Amniotic stem cell (primary cell): ENCODE measurements around the gene VAT1L.
"Not testable (repeated sequence)": the region's sequence is repeated elsewhere in the genome, so short reads cannot be mapped to it uniquely, and the experiment has no call there.

Experiments
- DNase-seq: peaks from one replicate; lab custom pipeline; 2025; lab: John Stamatoyannopoulos, UW

Gene VAT1L

DNA sequence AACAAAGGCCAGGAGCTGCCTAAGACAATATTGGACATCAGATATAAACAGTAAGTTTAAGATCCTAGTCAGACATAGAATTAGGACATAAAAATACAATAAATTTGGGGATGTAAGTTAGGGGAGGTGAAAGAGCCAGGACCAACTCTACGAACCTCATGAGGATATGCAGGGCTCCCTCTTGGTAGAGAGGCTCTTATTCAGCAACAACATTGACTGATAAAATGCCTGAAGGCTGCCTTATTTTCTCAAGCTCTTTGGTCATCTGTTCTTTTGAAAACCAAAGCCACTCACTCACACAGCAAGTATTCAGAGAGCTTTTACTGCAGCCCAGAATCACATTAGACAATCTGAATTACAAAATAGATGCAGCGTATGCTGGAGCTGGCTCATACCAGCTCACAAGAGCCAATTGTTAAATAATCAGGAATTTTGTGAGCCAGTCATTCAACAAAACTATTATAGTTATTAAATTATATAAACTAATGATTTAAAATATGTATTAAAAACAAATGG lies 125.4 kb downstream of the VAT1L start:
- no peak for DNase-seq

DNA sequence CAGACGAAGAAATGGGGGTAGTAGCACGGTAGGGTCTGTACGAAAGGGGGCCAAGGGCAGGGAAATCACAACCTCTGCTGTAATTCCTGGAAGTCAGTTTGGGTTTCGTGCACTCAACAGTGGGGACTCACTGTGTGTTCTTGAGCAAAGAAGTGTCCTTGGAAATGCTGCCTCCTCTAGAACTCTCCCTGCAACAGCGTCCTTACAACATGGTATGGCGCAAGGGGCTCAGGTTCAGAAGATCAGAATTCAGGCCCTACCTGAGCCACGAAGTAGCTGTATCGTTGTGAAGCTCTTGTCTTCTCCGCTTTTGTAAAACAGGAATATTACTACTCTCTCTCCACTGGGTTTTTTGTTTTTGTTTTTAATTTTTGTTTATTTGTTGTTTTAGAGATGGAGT lies 127.7 kb downstream of the VAT1L start:
- no peak for DNase-seq

- DNase-seq, result no peak
Measured at GRCh38 chr16:77917971-77918370, 129.6 kb downstream of the VAT1L start.

GRCh38 chr16:77918809-77919707 lies 130.7 kb downstream of the VAT1L start:
- DNase-seq, result no peak

- no peak for DNase-seq
Measured at GRCh38 chr16:77919761-77920415, 131.5 kb downstream of the VAT1L start.

GRCh38 chr16:77920984-77921383 lies 132.6 kb downstream of the VAT1L start:
- no peak for DNase-seq

DNA sequence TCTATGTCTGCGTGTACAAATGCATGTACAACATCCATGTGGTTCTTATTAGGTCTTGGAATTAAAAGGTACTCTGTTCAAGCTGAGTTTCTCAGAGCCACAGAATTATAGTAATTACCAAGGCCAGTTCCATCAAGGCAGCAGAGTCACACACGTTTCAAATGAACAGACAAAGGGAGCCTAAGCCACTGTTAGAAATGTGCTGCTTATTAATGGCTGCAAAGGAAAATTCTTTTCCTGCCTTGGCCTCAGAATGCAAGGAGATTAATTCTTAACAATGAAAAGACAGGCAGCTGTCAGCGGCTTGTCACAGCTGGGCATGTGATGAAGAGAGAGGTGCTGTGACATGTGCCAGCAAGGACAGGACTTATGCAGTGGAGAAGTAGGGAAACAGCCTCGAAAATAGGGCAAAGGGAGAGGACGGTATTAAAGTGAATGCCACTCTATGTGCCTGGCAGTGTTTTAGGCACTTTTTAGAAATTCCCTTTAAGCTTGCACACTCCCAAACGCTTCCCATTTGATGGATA lies 133.9 kb downstream of the VAT1L start:
- DNase-seq, result no peak

GRCh38 chr16:77925531-77925930 lies 137.2 kb downstream of the VAT1L start:
- no peak for DNase-seq

- no peak for DNase-seq
Measured at GRCh38 chr16:77928096-77928495, 139.7 kb downstream of the VAT1L start.

DNA sequence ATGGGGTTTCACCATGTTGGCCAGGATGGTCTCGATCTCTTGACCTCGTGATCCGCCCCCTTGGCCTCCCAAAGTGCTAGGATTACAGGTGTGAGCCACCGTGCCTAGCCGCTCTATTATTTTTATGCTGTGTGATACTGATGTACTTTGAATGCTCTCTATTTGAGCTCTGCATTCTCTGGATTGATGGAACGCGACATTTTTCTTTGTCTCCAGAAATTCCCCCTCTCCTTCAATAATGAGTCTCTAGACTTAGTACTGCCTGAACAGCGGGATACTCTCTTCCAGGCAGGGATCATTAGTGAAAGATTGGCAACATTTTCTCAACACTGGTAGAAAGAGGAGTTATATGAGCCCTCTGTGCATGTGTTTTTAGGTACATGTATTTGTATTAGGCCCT lies 140.6 kb downstream of the VAT1L start:
- no peak for DNase-seq

DNA sequence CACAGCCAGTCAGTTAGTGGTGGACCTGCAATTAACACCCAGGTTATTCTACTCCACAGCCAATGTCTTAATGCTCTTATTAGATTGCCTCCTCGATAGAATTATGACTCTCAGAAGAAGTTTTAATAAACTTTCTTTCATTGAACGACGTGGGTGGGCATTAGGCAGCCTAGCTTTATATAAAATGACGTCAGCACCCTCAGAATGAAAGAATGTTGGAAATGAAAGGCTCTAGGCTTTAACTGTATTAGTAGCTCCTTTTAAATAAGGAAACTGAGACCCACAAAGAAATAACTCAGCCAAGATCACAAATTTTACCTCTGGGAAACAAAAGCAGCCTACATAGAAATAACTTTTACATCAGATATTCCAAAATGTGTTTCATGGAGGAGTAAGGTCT lies 142.7 kb downstream of the VAT1L start:
- DNase-seq, result no peak

DNA sequence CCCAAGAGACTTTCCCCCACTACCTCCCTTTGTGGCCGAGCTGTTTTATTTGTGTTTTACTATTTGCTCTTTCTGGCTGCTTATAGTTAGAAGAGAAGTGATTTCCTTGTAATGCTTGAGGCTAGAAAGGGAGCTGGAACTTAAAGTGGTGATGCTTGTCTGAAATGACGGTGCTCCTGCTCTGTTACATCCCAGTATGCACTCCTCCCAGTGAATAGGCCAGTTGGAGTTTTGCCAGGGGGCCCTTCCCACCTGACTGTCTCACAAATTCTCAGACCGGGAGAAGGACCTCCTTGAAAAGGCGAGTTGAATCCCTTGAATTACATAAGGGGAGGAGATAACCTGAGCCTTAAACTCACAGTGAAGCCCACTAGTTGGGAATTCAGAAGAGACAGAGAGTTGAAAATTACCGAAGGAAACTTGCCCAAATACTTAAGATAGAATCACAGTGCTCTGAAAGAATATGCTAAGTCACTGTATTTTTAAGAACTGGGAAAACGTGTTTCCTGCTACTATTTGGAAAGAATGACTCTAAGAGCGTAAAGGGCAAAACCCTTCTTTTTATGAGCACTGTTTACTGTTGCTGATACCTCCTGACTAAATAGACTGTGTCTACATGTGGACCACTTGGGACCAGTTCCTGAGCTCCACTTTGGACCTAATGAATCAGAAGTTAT lies 149.2 kb downstream of the VAT1L start:
- no peak for DNase-seq

DNA sequence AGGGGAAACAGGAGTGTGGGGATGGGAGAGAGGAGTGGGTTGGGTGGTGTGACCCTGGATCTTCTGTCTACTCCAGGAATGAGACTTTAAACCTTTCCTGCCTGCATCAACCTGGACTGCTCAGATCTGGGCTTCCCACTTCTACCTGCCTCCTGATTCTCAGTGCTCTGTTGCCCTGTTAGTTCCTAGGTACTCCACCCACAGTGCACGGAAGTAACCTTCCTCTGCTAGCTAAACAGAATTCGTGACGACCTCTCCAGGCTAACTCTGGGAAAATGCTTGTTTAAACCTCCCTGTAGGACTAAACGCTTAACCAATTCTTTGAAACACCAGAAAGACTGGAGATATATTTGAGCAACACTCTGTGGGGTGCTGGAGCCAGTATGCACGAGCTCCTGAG lies 150.5 kb downstream of the VAT1L start:
- no peak for DNase-seq

DNA sequence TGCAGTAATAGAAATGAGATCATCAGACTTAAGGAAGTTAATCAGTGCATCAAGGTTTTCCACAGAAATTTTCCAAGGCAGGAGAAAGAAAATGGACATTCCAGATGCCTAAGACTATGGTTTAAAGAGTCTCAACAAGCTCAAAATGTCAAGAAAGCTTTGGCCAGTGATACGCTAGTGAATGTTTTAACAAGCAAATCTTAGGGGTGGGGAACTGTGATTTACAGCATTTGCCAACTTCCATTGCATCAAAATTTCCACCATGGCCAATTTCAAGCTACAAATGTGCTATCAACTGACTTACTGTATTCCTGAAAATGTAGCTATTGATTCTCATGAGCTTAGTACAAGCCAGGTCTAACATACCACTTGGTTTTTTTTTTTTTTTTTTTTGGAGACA lies 151.6 kb downstream of the VAT1L start:
- DNase-seq, result no peak

DNA sequence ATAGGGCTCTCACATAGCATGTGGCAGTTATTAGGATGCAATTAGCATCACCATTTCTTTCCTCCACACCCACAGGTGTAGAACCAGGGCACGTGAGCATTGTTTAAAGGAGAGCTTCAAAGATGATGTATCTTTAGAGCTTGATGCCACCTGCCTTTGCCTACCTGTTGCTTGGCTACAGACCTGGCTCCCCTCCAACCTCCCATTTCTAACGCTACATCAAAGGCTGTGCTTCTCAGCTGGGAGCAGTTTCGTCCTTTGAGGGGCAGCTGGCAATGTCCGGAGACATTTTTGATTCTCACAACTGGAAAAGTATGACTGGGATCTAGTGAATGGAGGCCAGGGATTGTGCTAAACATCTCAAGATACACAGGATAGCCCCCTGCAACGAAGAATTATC lies 155.4 kb downstream of the VAT1L start:
- DNase-seq, result no peak

GRCh38 chr16:77944631-77945030 lies 156.3 kb downstream of the VAT1L start:
- no peak for DNase-seq

DNA sequence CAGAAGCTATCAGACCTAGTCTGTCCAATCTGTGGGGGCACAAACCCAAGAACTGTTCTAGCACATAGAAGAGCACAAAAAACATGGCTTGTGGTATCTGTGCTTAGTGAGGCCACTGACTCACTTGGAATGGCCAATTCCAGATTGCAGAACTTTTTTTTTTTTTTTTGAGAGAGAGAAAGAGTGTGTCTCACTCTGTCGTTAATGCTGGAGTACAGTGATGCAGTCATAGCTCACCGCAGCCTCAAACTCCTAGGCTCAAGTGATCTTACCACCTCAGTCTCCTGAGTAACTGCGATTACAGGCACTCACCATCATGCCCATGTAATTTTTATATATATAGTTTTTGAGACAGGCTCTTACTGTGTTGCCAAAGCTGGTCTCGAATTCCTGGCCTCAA lies 156.8 kb downstream of the VAT1L start:
- DNase-seq, result no peak

DNA sequence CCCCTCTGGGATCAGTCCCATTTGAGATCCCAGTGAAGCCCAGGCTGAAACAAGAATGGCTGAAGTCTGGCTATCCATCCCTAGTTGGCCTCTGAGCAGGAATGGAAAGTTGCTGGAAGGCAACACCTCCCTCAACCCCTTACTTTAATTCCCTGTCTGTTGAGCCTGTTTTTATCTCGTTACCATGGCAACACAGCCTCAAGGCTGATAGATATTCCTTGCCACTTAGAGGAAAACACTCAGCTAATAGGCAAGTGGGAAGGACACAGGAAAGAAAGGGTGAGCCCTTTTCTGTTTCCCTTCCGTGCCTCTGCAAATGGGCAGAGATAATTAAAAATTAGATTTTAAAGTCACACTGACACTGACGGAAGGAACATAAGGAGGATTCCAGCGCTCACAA lies 158.5 kb downstream of the VAT1L start:
- no peak for DNase-seq

DNA sequence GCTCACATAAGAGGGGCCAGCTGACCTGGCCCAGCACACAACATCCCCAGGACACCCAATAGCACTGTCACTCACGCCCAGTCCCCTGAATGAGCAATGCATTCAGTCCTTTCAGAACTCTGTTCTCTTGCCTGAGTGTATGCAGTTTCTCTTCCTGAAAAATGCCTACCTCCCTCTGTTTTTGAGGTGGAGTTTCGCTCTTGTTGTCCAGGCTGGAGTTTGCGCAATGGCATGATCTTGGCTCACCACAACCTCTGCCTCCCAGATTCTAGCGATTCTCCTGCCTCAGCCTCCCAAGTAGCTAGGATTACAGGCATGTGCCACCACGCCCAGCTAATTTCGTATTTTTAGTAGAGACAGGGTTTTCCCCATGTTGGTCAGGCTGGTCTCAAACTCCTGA lies 159.2 kb downstream of the VAT1L start:
- DNase-seq, result not testable (repeated sequence)

DNA sequence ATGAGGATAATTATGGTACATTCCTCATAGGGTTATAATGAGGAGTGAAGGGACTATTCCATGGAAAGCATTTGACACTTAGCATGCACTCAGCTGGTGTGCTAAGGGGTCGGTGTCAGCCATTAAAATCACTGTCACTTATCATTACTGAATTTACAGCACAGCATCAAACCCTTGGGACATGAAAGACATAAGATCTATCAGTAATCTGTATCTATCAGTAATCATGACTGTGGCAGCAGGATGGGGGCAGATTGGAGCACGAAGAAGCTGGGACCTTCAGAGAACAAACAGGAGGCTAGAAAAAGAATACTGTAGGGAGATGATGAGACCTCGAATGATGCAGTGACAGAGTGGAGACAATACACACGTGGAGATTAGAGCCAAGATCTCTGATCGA lies 160.5 kb downstream of the VAT1L start:
- no peak for DNase-seq

DNA sequence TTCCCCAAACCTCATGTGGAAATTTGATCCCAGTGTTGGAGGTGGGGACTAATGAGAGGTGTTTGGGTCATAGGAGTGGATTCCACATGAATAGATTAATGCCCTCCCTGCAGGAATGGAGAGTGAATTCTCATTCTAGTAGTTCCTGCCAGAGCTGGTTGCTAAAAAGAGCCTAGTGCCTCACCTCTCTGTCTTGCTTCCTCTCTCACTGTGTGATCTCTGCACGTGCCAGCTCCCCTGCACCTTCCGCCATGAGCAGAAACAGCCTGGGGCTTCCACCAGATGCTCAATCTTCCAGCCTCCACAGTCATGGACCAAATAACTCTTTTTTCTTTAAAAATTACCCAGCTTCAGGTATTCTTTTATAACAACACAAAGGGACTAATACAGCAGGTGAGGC lies 161.1 kb downstream of the VAT1L start:
- no peak for DNase-seq

DNA sequence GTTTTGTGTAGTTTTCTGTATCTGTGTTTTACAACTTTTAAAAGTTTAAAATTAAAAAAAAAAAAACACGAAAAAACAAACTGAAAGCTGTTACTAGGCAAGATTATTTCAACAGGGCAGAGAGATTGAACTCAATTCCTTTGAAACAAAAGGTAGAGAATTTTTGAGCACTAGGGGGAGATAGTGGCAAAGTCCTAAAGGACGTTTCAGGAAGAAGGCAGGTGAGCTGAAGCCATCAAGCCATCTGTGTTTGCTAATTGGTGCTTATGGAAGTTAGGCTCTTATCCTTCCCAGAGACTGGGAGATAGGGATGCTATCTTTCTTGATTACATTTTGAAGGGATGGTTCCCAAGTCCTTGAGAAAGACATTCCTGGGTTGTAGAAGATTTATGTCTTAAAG lies 163.4 kb downstream of the VAT1L start:
- no peak for DNase-seq

- DNase-seq, result no peak
Measured at GRCh38 chr16:77955127-77955526, 166.8 kb downstream of the VAT1L start.
